Neural cell (in vitro differentiated cells): ENCODE results near the gene ZNF19.

Experiments used
- EZH2 ChIP-seq: fragments of 200-600, 300-800 bp; shearing (Covaris generic), sonication (generic); IDR thresholded peaks from 2 replicates; pipeline ENCODE4 v1.6.1; 2014; ENCODE audit warnings: antibody characterized with exemption, low read length, borderline replicate concordance, mild to moderate bottlenecking; ENCODE audit not compliant: insufficient read depth, poor library complexity, severe bottlenecking
- MXI1 ChIP-seq: fragments of 450-650 bp; conservative IDR thresholded peaks from 2 replicates; pipeline ENCODE4 v1.6.1; 2014; ENCODE audit warnings: antibody characterized with exemption, mild to moderate bottlenecking; ENCODE audit not compliant: poor library complexity, severe bottlenecking
- RAD21 ChIP-seq: fragments of 450-650 bp; conservative IDR thresholded peaks from 2 replicates; pipeline ENCODE4 v1.6.1; 2014; ENCODE audit warnings: antibody characterized with exemption, mild to moderate bottlenecking, moderate library complexity
- SMC3 ChIP-seq: fragments of 450-650 bp; conservative IDR thresholded peaks from 2 replicates; pipeline ENCODE4 v1.6.1; 2014; ENCODE audit warnings: antibody characterized with exemption, mild to moderate bottlenecking, moderate library complexity; ENCODE audit not compliant: poor library complexity
- TF ChIP-seq, protein P1 (sequence below): fragments of 450-650 bp; IDR thresholded peaks from 2 replicates; pipeline ENCODE4 v1.5.1; 2014; ENCODE audit warnings: antibody characterized with exemption, mild to moderate bottlenecking, moderate library complexity; ENCODE audit not compliant: poor library complexity, severe bottlenecking
- TF ChIP-seq, protein P2 (sequence below): IDR thresholded peaks from 2 replicates; pipeline ENCODE4 v1.6.1; 2012; ENCODE audit warnings: borderline replicate concordance

DNA sequence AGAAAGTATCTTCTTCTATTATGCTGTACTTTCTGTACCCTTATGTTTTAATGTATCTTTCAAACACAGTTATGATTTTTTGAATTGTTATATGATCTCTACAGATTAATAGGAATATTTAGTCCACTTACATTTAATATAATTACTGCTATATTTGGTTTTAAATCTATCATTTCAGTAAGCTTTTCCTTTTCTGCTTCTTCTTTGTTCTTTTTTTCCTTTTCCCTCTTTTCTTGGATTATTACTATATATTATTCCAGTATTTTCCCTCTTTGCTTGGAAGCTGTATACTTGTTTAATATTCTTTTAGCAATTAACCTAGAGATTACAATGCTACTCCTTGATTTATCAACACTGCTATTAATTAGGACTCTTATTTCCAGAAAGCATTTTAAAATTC is 60.7 kb downstream of the ZNF19 start:
- TF ChIP-seq, protein P1, sequence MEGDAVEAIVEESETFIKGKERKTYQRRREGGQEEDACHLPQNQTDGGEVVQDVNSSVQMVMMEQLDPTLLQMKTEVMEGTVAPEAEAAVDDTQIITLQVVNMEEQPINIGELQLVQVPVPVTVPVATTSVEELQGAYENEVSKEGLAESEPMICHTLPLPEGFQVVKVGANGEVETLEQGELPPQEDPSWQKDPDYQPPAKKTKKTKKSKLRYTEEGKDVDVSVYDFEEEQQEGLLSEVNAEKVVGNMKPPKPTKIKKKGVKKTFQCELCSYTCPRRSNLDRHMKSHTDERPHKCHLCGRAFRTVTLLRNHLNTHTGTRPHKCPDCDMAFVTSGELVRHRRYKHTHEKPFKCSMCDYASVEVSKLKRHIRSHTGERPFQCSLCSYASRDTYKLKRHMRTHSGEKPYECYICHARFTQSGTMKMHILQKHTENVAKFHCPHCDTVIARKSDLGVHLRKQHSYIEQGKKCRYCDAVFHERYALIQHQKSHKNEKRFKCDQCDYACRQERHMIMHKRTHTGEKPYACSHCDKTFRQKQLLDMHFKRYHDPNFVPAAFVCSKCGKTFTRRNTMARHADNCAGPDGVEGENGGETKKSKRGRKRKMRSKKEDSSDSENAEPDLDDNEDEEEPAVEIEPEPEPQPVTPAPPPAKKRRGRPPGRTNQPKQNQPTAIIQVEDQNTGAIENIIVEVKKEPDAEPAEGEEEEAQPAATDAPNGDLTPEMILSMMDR = no peak
- TF ChIP-seq RAD21 (no peak), SMC3 (no peak), MXI1 (no peak), EZH2 (no peak)
- TF ChIP-seq, protein P2, sequence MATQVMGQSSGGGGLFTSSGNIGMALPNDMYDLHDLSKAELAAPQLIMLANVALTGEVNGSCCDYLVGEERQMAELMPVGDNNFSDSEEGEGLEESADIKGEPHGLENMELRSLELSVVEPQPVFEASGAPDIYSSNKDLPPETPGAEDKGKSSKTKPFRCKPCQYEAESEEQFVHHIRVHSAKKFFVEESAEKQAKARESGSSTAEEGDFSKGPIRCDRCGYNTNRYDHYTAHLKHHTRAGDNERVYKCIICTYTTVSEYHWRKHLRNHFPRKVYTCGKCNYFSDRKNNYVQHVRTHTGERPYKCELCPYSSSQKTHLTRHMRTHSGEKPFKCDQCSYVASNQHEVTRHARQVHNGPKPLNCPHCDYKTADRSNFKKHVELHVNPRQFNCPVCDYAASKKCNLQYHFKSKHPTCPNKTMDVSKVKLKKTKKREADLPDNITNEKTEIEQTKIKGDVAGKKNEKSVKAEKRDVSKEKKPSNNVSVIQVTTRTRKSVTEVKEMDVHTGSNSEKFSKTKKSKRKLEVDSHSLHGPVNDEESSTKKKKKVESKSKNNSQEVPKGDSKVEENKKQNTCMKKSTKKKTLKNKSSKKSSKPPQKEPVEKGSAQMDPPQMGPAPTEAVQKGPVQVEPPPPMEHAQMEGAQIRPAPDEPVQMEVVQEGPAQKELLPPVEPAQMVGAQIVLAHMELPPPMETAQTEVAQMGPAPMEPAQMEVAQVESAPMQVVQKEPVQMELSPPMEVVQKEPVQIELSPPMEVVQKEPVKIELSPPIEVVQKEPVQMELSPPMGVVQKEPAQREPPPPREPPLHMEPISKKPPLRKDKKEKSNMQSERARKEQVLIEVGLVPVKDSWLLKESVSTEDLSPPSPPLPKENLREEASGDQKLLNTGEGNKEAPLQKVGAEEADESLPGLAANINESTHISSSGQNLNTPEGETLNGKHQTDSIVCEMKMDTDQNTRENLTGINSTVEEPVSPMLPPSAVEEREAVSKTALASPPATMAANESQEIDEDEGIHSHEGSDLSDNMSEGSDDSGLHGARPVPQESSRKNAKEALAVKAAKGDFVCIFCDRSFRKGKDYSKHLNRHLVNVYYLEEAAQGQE = no peak
